ENCODE data around the gene GALNS. TPM values are rescaled to one million over a fixed set of nuclear protein-coding genes. Genes with fewer than 3 reads are reported as not detected.

GALNS gene
- total RNA-seq, 1 experiment from 2014 or later, result 15.3 TPM

DNA sequence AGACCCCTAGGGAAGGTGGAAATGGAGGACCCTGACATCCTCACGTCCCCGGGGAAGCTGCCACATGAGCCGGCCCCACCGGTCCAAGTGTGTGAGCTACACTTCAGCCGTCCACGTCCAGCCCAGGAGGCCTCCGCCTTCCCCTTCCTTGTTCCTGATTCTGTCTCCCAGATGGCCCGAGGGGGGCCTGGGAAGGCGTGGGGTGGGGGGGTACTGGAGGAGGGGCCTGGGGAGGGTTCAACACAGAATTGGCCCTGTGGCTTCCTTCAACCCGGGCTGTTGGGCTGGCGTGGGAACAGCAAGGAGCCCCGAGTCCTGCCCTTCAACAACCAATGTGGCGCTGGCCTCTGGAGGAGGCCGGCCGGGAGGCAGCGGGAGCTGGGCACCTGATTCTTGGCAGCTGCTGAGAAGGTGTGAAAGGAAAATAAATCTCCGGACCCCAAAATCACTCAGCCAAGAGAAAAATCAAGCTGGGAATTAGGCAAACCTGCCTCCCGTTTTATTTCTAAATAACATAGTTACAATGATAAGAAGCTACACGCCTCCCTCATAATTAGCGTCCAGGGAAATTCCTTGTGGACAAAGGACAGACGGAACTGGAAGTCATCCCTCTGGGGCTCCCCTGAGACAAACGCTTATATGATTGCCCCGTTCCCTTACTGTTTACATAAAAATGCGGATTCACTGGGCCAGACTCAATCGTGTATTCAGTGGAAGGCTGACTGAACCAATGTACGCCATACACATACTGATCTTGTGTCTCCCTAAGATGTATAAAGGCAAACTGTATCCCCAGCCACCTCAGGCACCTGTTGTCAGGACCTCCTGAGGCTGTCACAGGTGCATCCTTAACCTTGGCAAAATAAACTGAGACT lies 43.2 kb downstream of the GALNS start:
- no peaks in the 10 kb centered on the region for H3K27me3 ChIP-seq (replicated peaks)
- H3K27ac ChIP-seq, result no peak overlapping the region
- no peaks in the 10 kb centered on the region for H3K9me3 ChIP-seq (replicated peaks)
- H3K4me1 ChIP-seq (replicated peaks), result peaks cover 37% of the 10 kb centered on the region
- H3K36me3 ChIP-seq, result peaks cover 24% of the 10 kb centered on the region
- no peak for DNase-seq (ENCODE audit: low read depth in 1 of 2, low spot score in 2 of 2)
- H3K4me3 ChIP-seq, result no peak overlapping the region

DNA sequence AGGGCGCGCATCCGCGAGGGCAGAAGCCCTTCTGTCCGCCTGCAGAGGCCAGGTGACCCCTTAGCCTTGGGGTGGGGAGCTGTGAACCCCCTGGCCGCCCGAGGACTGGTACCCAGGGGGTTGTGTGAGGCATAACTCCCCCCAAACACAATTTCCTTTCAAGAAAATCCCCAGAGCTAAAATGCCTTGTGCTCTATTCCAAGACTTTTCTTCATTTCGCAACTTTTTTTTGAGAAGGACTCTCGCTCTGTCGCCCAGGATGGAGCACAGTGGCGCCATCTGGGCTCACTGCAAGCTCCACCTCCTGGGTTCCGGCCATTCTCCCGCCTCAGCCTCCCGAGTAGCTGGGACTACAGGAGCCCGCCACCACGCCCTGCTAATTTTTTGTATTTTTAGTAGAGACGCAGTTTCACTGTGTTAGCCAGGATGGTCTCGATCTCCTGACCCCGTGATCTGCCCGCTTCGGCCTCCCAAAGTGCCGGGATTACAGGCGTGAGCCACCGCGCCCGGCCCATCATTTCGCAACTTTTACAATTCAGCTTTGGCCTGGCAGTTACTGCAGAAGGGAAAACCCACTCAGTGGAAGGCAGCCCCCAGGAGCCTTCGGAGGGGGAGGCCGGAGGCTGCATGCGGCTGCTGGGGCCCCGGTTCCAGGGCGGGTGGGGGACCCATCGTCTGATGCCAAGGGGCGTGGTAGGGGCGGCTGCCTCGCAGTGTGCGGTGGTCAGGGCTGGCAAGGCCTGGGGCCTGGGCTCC lies 44.1 kb downstream of the GALNS start:
- DNase-seq (ENCODE audit: low read depth in 1 of 2, low spot score in 2 of 2), result no peak
- Histone ChIP-seq H3K4me3 (peak overlapping the region; percentile 53), H3K27me3 (replicated peaks) (no peaks in the 10 kb centered on the region), H3K36me3 (peaks cover 33% of the 10 kb centered on the region), H3K9me3 (replicated peaks) (no peaks in the 10 kb centered on the region), H3K4me1 (replicated peaks) (peaks cover 37% of the 10 kb centered on the region), H3K27ac (peak overlapping the region; percentile 26)

DNA sequence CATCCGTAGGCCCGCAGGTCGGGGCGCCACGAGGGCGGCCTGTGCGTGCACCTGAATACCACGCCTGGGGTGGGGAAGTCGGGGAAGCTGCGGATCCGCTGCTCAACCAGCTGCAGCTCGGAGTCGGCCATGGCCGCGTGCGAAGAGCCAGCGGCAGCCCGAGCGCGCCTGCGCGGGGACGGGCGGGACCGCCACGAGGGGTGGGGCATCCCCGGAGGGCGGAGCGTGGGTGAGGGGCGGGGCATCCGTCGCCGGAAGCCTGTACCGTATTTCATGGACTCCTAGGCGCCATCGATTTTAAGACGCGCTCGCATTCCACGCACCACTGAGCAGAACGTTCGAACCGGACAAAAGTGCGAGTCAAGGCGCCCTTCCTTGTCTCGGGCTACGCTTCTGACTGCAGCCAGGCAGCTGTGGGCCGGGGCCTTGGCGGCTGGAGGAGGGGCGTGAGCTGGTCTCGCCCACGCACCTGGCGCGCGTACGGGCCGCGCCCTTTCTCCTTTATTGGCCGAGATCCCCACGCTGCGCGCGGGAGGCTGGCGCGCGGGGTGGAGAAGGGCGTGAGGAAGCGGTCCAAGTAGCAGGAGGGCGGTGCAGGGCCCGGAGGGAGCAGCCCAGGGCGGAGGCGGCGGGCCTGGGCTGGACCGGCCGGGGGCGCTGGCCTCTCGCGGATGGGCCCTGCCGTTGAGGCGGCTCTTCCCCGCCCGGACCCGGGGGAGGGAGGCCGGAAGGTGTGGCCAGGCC lies 44.8 kb downstream of the GALNS start, which contains the start of gene APRT:
Gene APRT (minus strand): TSS at position 160 of the 744 bp plus-strand sequence. CDS start 29 bp downstream, at position 131.
- H3K4me1 ChIP-seq (replicated peaks), result peaks cover 39% of the 10 kb centered on the region
- DNase-seq (ENCODE audit: low read depth in 1 of 2, low spot score in 2 of 2), result peak; percentile 86 to 96
- no peaks in the 10 kb centered on the region for H3K9me3 ChIP-seq (replicated peaks)

GRCh38 chr16:88810912-88811768 lies 45.6 kb downstream of the GALNS start:
- Histone ChIP-seq H3K27ac (peak overlapping the region; percentile 68), H3K4me1 (replicated peaks) (peaks cover 47% of the 10 kb centered on the region), H3K4me3 (peak overlapping the region; percentile 53), H3K36me3 (peaks cover 48% of the 10 kb centered on the region), H3K9me3 (replicated peaks) (no peaks in the 10 kb centered on the region), H3K27me3 (replicated peaks) (no peaks in the 10 kb centered on the region)
- DNase-seq (ENCODE audit: low read depth in 1 of 2, low spot score in 2 of 2), result peak; percentile 82 to 88

More for the DNA sequence above, 44.8 kb downstream of the GALNS start, which contains the start of gene APRT:
- Histone ChIP-seq H3K36me3 (peaks cover 40% of the 10 kb centered on the region), H3K27me3 (replicated peaks) (no peaks in the 10 kb centered on the region), H3K4me3 (peak within 1 kb of the TSS; percentile 53), H3K27ac (peak within 1 kb of the TSS; percentile 68)

- no peaks in the 10 kb centered on the region for H3K9me3 ChIP-seq (replicated peaks)
- peaks cover 56% of the 10 kb centered on the region for H3K36me3 ChIP-seq
- no peak for DNase-seq (ENCODE audit: low read depth in 1 of 2, low spot score in 2 of 2)
- peak overlapping the region; percentile 68; the same call in 1 of the 2 replicates for H3K27ac ChIP-seq
- peaks cover 55% of the 10 kb centered on the region for H3K4me1 ChIP-seq (replicated peaks)
- no peaks in the 10 kb centered on the region for H3K27me3 ChIP-seq (replicated peaks)
- peak overlapping the region; percentile 53 for H3K4me3 ChIP-seq
Observed at GRCh38 chr16:88810166-88810911, 46.4 kb downstream of the GALNS start.

GRCh38 chr16:88809676-88810165 lies 47.0 kb downstream of the GALNS start:
- no peak for DNase-seq (ENCODE audit: low read depth in 1 of 2, low spot score in 2 of 2)
- no peak overlapping the region for H3K27ac ChIP-seq
- no peaks in the 10 kb centered on the region for H3K9me3 ChIP-seq (replicated peaks)
- H3K4me1 ChIP-seq (replicated peaks), result peaks cover 61% of the 10 kb centered on the region
- H3K36me3 ChIP-seq, result peaks cover 62% of the 10 kb centered on the region
- H3K4me3 ChIP-seq, result no peak overlapping the region
- no peaks in the 10 kb centered on the region for H3K27me3 ChIP-seq (replicated peaks)

- Histone ChIP-seq H3K27ac (no peak overlapping the region), H3K36me3 (peaks cover 68% of the 10 kb centered on the region), H3K4me3 (no peak overlapping the region), H3K9me3 (replicated peaks) (no peaks in the 10 kb centered on the region), H3K27me3 (replicated peaks) (no peaks in the 10 kb centered on the region), H3K4me1 (replicated peaks) (peaks cover 66% of the 10 kb centered on the region)
- DNase-seq (ENCODE audit: low read depth in 1 of 2, low spot score in 2 of 2), result no peak
Observed at GRCh38 chr16:88809068-88809675, 47.6 kb downstream of the GALNS start.

- Histone ChIP-seq H3K4me1 (replicated peaks) (peaks cover 72% of the 10 kb centered on the region), H3K27me3 (replicated peaks) (no peaks in the 10 kb centered on the region), H3K27ac (no peak overlapping the region), H3K9me3 (replicated peaks) (no peaks in the 10 kb centered on the region), H3K4me3 (no peak overlapping the region), H3K36me3 (peaks cover 68% of the 10 kb centered on the region)
- no peak for DNase-seq (ENCODE audit: low read depth in 1 of 2, low spot score in 2 of 2)
Observed at GRCh38 chr16:88807626-88808453, 48.9 kb downstream of the GALNS start.

- Histone ChIP-seq H3K4me1 (replicated peaks) (peaks cover 69% of the 10 kb centered on the region), H3K36me3 (peaks cover 68% of the 10 kb centered on the region), H3K9me3 (replicated peaks) (no peaks in the 10 kb centered on the region), H3K27ac (no peak overlapping the region), H3K4me3 (no peak overlapping the region), H3K27me3 (replicated peaks) (no peaks in the 10 kb centered on the region)
- DNase-seq (ENCODE audit: low read depth in 1 of 2, low spot score in 2 of 2), result no peak
Observed at GRCh38 chr16:88807142-88807625, 49.6 kb downstream of the GALNS start.

- Histone ChIP-seq H3K27me3 (replicated peaks) (no peaks in the 10 kb centered on the region), H3K9me3 (replicated peaks) (no peaks in the 10 kb centered on the region), H3K27ac (no peak overlapping the region), H3K36me3 (peaks cover 68% of the 10 kb centered on the region), H3K4me1 (replicated peaks) (peaks cover 66% of the 10 kb centered on the region), H3K4me3 (no peak overlapping the region)
- no peak for DNase-seq (ENCODE audit: low read depth in 1 of 2, low spot score in 2 of 2)
Observed at GRCh38 chr16:88806491-88807111, 50.1 kb downstream of the GALNS start.

Measured in SJSA1 (cell line).